Measurements from ENCODE around the gene GOLGA6L7. TPM values are rescaled to one million over a fixed set of nuclear protein-coding genes. Genes with fewer than 3 reads are reported as not detected.
"Not testable (repeated sequence)": the region's sequence is repeated elsewhere in the genome, so short reads cannot be mapped to it uniquely, and the experiment has no call there.

GOLGA6L7 gene
- total and polyA plus RNA-seq, 2 donors (not counting 1 experiment from before 2014, with no cell fraction given): not detected

DNA sequence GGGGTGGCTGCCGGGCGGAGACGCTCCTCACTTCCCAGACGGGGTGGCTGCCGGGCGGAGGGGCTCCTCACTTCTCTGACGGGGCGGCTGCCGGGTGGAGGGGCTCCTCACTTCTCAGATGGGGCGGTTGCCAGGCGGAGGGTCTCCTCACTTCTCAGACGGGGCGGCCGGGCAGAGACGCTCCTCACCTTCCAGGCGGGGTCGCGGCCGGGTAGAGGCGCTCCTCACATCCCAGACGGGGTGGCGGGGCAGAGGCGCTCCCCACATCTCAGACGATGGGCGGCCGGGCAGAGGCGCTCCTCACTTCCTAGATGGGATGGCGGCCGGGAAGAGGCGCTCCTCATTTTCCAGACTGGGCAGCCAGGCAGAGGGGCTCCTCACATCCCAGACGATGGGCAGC lies 1.3 kb upstream of the GOLGA6L7 start:
- H3K4me2 ChIP-seq (replicated peaks; ENCODE audit: low read depth, low read length, poor library complexity, severe bottlenecking); H3K4me1 ChIP-seq (ENCODE audit: control insufficient read depth in 2 of 2, insufficient read depth in 2 of 2, low read length in 2 of 2); H3K4me3 Mint-ChIP-seq; intact Hi-C loops (cut with micrococcal nuclease); H3K27ac ChIP-seq (ENCODE audit: low read length in 2 of 2); H4K20me1 ChIP-seq (ENCODE audit: control insufficient read depth, insufficient read depth, low read length, poor library complexity, severe bottlenecking); DNase-seq; CTCF ChIA-PET; H3K9ac ChIP-seq (ENCODE audit: low read length); H2AFZ ChIP-seq (ENCODE audit: insufficient read depth, low read depth, low read length, poor library complexity, severe bottlenecking); H3K27ac Mint-ChIP-seq; H3K9me3 Mint-ChIP-seq (ENCODE audit: insufficient read depth); H3K27me3 Mint-ChIP-seq; H3K36me3 ChIP-seq (replicated peaks in 1 of 2; ENCODE audit: control extremely low read depth in 1 of 2, control insufficient read depth in 1 of 2, extremely low read depth in 1 of 2, insufficient read depth in 2 of 2, low read length in 1 of 2); H3K27me3 ChIP-seq (replicated peaks in 1 of 4; ENCODE audit: control extremely low read depth in 1 of 4, control insufficient read depth in 3 of 4, insufficient read depth in 4 of 4, low read length in 3 of 4); H3K4me1 Mint-ChIP-seq; H3K79me2 ChIP-seq (ENCODE audit: control insufficient read depth, insufficient read depth, low read length); H3K9me3 ChIP-seq (ENCODE audit: control extremely low read depth in 1 of 3, control insufficient read depth in 2 of 3, insufficient read depth in 1 of 3, low read length in 2 of 3); POLR2A ChIA-PET; H3K4me3 ChIP-seq (ENCODE audit: control extremely low read depth in 1 of 5, extremely low read depth in 1 of 5, insufficient read depth in 1 of 5, low read depth in 2 of 5, low read length in 4 of 5); ATAC-seq (ENCODE audit: low read depth): not testable (repeated sequence)
- 100% methylated on average over 8 of the region's 31 CpGs for WGBS (ENCODE audit: insufficient coverage)

DNA sequence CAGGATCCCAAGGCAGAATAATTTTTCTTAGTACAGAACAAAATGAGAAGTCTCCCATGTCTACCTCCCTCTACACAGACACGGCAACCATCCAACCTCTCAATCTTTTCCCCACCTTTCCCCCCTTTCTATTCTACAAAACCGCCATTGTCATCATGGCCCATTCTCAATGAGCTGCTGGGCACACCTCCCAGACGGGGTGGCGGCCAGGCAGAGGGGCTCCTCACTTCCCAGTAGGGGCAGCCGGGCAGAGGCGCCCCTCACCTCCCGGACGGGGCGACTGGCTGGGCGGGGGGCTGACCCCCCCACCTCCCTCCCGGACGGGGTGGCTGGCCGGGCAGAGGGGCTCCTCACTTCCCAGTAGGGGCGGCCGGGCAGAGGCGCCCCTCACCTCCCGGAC lies 827 bp upstream of the GOLGA6L7 start:
- H3K9me3 Mint-ChIP-seq (ENCODE audit: insufficient read depth); H3K4me1 ChIP-seq (ENCODE audit: control insufficient read depth in 2 of 2, insufficient read depth in 2 of 2, low read length in 2 of 2); H4K20me1 ChIP-seq (ENCODE audit: control insufficient read depth, insufficient read depth, low read length, poor library complexity, severe bottlenecking); ATAC-seq (ENCODE audit: low read depth); H3K27me3 Mint-ChIP-seq; CTCF ChIA-PET; H3K27ac ChIP-seq (ENCODE audit: low read length in 2 of 2); H3K9ac ChIP-seq (ENCODE audit: low read length); H3K36me3 ChIP-seq (replicated peaks in 1 of 2; ENCODE audit: control extremely low read depth in 1 of 2, control insufficient read depth in 1 of 2, extremely low read depth in 1 of 2, insufficient read depth in 2 of 2, low read length in 1 of 2); H3K27me3 ChIP-seq (replicated peaks in 1 of 4; ENCODE audit: control extremely low read depth in 1 of 4, control insufficient read depth in 3 of 4, insufficient read depth in 4 of 4, low read length in 3 of 4); H3K9me3 ChIP-seq (ENCODE audit: control extremely low read depth in 1 of 3, control insufficient read depth in 2 of 3, insufficient read depth in 1 of 3, low read length in 2 of 3); intact Hi-C loops (cut with micrococcal nuclease); H3K4me3 ChIP-seq (ENCODE audit: control extremely low read depth in 1 of 5, extremely low read depth in 1 of 5, insufficient read depth in 1 of 5, low read depth in 2 of 5, low read length in 4 of 5); H3K27ac Mint-ChIP-seq; DNase-seq; H3K4me2 ChIP-seq (replicated peaks; ENCODE audit: low read depth, low read length, poor library complexity, severe bottlenecking); H3K4me1 Mint-ChIP-seq; H3K79me2 ChIP-seq (ENCODE audit: control insufficient read depth, insufficient read depth, low read length); H3K4me3 Mint-ChIP-seq; POLR2A ChIA-PET; H2AFZ ChIP-seq (ENCODE audit: insufficient read depth, low read depth, low read length, poor library complexity, severe bottlenecking): not testable (repeated sequence)
- 100% methylated on average over 1 of the region's 17 CpGs for WGBS (ENCODE audit: insufficient coverage)

DNA sequence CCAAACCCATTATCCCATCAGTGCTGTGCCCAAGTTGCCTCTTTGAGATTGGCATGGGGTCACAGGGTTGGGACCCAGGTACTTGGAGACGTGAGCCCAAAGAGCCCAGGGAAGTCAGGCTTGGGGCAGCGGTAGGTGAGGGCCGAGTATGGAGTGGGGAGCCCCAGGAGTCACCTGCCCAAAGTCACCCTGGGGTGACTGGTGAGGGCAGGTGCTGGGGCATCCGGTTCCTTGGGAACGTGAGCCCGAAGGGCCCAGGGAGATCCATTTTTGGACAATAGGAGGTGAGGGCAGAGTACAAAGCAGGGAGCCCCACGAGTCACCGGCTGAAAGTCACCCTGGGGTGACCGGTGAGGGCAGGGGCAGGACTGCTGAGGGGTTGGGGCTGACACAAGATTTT lies 485 bp downstream of the GOLGA6L7 start:
- H3K79me2 ChIP-seq (ENCODE audit: control insufficient read depth, insufficient read depth, low read length); H3K4me2 ChIP-seq (replicated peaks; ENCODE audit: low read depth, low read length, poor library complexity, severe bottlenecking); H3K9ac ChIP-seq (ENCODE audit: low read length); DNase-seq; H3K27me3 Mint-ChIP-seq; H3K36me3 ChIP-seq (replicated peaks in 1 of 2; ENCODE audit: control extremely low read depth in 1 of 2, control insufficient read depth in 1 of 2, extremely low read depth in 1 of 2, insufficient read depth in 2 of 2, low read length in 1 of 2); CTCF ChIA-PET; H3K9me3 ChIP-seq (ENCODE audit: control extremely low read depth in 1 of 3, control insufficient read depth in 2 of 3, insufficient read depth in 1 of 3, low read length in 2 of 3); H4K20me1 ChIP-seq (ENCODE audit: control insufficient read depth, insufficient read depth, low read length, poor library complexity, severe bottlenecking); H3K4me1 Mint-ChIP-seq; H2AFZ ChIP-seq (ENCODE audit: insufficient read depth, low read depth, low read length, poor library complexity, severe bottlenecking); H3K9me3 Mint-ChIP-seq (ENCODE audit: insufficient read depth); H3K4me1 ChIP-seq (ENCODE audit: control insufficient read depth in 2 of 2, insufficient read depth in 2 of 2, low read length in 2 of 2); H3K4me3 Mint-ChIP-seq; POLR2A ChIA-PET; ATAC-seq (ENCODE audit: low read depth); H3K4me3 ChIP-seq (ENCODE audit: control extremely low read depth in 1 of 5, extremely low read depth in 1 of 5, insufficient read depth in 1 of 5, low read depth in 2 of 5, low read length in 4 of 5); intact Hi-C loops (cut with micrococcal nuclease); H3K27ac Mint-ChIP-seq; H3K27ac ChIP-seq (ENCODE audit: low read length in 2 of 2); H3K27me3 ChIP-seq (replicated peaks in 1 of 4; ENCODE audit: control extremely low read depth in 1 of 4, control insufficient read depth in 3 of 4, insufficient read depth in 4 of 4, low read length in 3 of 4): not testable (repeated sequence)
- WGBS (ENCODE audit: insufficient coverage): 97% methylated on average over 6 of the region's 9 CpGs

DNA sequence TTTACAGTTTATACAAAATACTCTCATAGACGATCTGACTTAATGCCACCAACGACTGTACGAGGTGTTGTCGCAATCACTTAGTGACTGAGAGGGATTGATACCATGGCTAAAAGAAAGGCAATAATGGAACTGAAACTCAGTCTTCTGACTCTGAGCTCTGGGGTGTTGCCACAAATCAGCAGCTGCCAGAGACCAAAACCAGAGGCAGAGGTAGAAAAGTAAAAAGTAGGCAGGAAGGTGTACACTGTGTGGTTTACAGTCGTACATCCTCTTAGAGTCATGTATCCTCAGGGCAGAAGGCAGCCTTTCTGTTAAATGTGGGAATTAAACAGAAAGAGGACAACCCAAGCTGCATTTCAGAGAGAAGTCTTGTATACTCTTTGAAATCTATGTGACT lies 1.2 kb downstream of the GOLGA6L7 start:
- H2AFZ ChIP-seq (ENCODE audit: insufficient read depth, low read depth, low read length, poor library complexity, severe bottlenecking); H3K27me3 Mint-ChIP-seq; H3K79me2 ChIP-seq (ENCODE audit: control insufficient read depth, insufficient read depth, low read length); H3K9ac ChIP-seq (ENCODE audit: low read length); H3K9me3 Mint-ChIP-seq (ENCODE audit: insufficient read depth); H3K27ac Mint-ChIP-seq; H3K4me1 Mint-ChIP-seq; H3K4me1 ChIP-seq (ENCODE audit: control insufficient read depth in 2 of 2, insufficient read depth in 2 of 2, low read length in 2 of 2); H4K20me1 ChIP-seq (ENCODE audit: control insufficient read depth, insufficient read depth, low read length, poor library complexity, severe bottlenecking); H3K4me2 ChIP-seq (replicated peaks; ENCODE audit: low read depth, low read length, poor library complexity, severe bottlenecking); H3K4me3 Mint-ChIP-seq; H3K36me3 ChIP-seq (replicated peaks in 1 of 2; ENCODE audit: control extremely low read depth in 1 of 2, control insufficient read depth in 1 of 2, extremely low read depth in 1 of 2, insufficient read depth in 2 of 2, low read length in 1 of 2); intact Hi-C loops (cut with micrococcal nuclease); H3K4me3 ChIP-seq (ENCODE audit: control extremely low read depth in 1 of 5, extremely low read depth in 1 of 5, insufficient read depth in 1 of 5, low read depth in 2 of 5, low read length in 4 of 5); H3K27ac ChIP-seq (ENCODE audit: low read length in 2 of 2); H3K9me3 ChIP-seq (ENCODE audit: control extremely low read depth in 1 of 3, control insufficient read depth in 2 of 3, insufficient read depth in 1 of 3, low read length in 2 of 3); CTCF ChIA-PET; POLR2A ChIA-PET; DNase-seq; H3K27me3 ChIP-seq (replicated peaks in 1 of 4; ENCODE audit: control extremely low read depth in 1 of 4, control insufficient read depth in 3 of 4, insufficient read depth in 4 of 4, low read length in 3 of 4): not testable (repeated sequence)
- peak; percentile 73 for ATAC-seq (ENCODE audit: low read depth)
- no CpG with 5 or more reads among the region's 5 CpGs for WGBS (ENCODE audit: insufficient coverage)

All from B cell (primary cell).